Mesendoderm (in vitro differentiated cells): ENCODE data around the gene TENM4.

Experiments used
- DNase-seq: peaks from one replicate; pipeline ENCODE4 v3.0.0; 2013
- H2AK5ac ChIP-seq: 2 replicates; pipeline ENCODE4 v1.6.1; 2013; ENCODE audit warnings: low read length, inconsistent platforms
- H2BK120ac ChIP-seq: 2 replicates; pipeline ENCODE4 v1.6.1; 2013; ENCODE audit warnings: low read depth, mild to moderate bottlenecking, low read length, moderate library complexity, mixed read lengths
- H2BK15ac ChIP-seq: replicated peaks from 2 replicates; pipeline ENCODE4 v1.6.1; 2013; ENCODE audit warnings: low read depth, mild to moderate bottlenecking, moderate library complexity
- H2BK5ac ChIP-seq: 2 replicates; pipeline ENCODE4 v1.6.1; 2013; ENCODE audit warnings: low read length, inconsistent platforms
- H3K18ac ChIP-seq: 2 replicates; pipeline ENCODE4 v1.6.1; 2013; ENCODE audit warnings: mild to moderate bottlenecking, low read length, mixed read lengths
- H3K23ac ChIP-seq: one replicate; pipeline ENCODE4 v1.6.1; 2013; ENCODE audit warnings: low read length
- H3K27ac ChIP-seq: 2 replicates; pipeline ENCODE4 v1.5.1; 2013; ENCODE audit warnings: low read depth, mild to moderate bottlenecking, inconsistent platforms, low read length, moderate library complexity
- H3K27me3 ChIP-seq: 2 replicates; pipeline ENCODE4 v1.6.1; 2013; ENCODE audit warnings: low read length, control low read depth, mild to moderate bottlenecking, inconsistent platforms; ENCODE audit not compliant: insufficient read depth, poor library complexity
- H3K36me3 ChIP-seq: 2 replicates; pipeline ENCODE4 v1.6.1; 2013; ENCODE audit warnings: low read length, inconsistent platforms; ENCODE audit not compliant: control insufficient read depth, insufficient read depth
- H3K4ac ChIP-seq: one replicate; pipeline ENCODE4 v1.6.1; 2013; ENCODE audit warnings: low read depth, mild to moderate bottlenecking, low read length, moderate library complexity
- H3K4me1 ChIP-seq: 2 replicates; pipeline ENCODE4 v1.6.1; 2013; ENCODE audit warnings: low read depth, low read length, inconsistent platforms; ENCODE audit not compliant: control insufficient read depth
- H3K4me2 ChIP-seq: 2 replicates; pipeline ENCODE4 v1.6.1; 2013; ENCODE audit warnings: low read length
- H3K4me3 ChIP-seq: 2 replicates; pipeline ENCODE4 v1.5.1; 2013; ENCODE audit warnings: mild to moderate bottlenecking, low read length
- H3K56ac ChIP-seq: one replicate; pipeline ENCODE4 v1.6.1; 2013; ENCODE audit warnings: low read length
- H3K79me1 ChIP-seq: 2 replicates; pipeline ENCODE4 v1.6.1; 2013; ENCODE audit warnings: low read length, inconsistent platforms
- H3K79me2 ChIP-seq: 2 replicates; pipeline ENCODE4 v1.6.1; 2013; ENCODE audit warnings: mild to moderate bottlenecking, low read length; ENCODE audit not compliant: control insufficient read depth, insufficient read depth
- H3K9ac ChIP-seq: 2 replicates; pipeline ENCODE4 v1.6.1; 2013; ENCODE audit warnings: low read length, inconsistent platforms
- H4K5ac ChIP-seq: one replicate; pipeline ENCODE4 v1.6.1; 2013; ENCODE audit warnings: low read length
- H4K8ac ChIP-seq: one replicate; pipeline ENCODE4 v1.6.1; 2013; ENCODE audit warnings: low read depth, mild to moderate bottlenecking, control low read depth, low read length, moderate library complexity
- WGBS: extraction: QIAGEN DNeasy Blood & Tissue Kit; methylation state at CpG from one replicate; pipeline ENCODE4 v1.1.7; 2013; ENCODE audit warnings: low lambda C conversion rate, missing lambda C conversion rate; ENCODE audit not compliant: insufficient coverage; ENCODE audit errors: extremely low coverage; 5-methylcytosine and 5-hydroxymethylcytosine counted together

TENM4 gene

DNA sequence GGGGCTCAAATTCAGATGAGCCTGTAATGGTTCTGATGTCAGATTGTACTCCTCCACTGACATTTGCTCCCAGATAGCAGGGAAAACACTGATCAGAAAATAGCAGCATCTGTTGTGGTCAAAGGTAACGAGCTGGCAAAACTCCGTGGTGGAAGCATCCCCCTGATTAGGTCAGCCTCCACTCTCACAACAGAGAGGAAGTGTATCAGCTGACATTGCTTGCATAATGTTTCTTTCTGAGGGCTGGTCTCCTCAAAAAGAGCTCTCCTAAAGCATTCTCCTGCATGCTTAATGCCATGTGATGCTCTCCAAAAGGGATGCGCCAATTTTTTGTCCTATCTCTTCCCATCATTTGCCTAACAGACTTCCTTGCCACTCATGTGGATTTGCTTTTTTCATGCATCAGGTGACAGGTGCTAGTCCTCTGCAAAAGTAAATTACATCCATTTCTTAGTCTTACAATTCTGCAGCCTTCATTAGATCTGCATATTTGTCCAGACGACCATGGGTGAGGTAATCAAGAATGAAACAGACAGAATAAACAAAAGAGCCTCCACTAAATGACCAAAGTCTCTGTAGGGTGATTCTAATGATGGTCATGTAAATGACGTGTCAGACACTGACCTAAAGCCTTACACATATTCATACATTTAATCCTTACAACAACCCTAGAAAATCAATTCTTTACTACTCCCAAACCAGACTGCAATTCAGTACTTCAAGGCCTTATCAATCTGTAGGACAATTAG is 6.4 kb upstream of the TENM4 start:
- Histone ChIP-seq H3K4me1 (peaks cover 11% of the 10 kb centered on the region), H3K4me3 (no peak overlapping the region), H3K23ac (no peak overlapping the region), H3K56ac (peak overlapping the region; percentile 22), H2BK120ac (no peak overlapping the region), H3K79me1 (no peaks in the 10 kb centered on the region), H2AK5ac (no peak overlapping the region), H3K4me2 (no peak overlapping the region), H4K8ac (no peak overlapping the region), H2BK15ac (no peak overlapping the region), H3K79me2 (no peaks in the 10 kb centered on the region), H3K36me3 (no peaks in the 10 kb centered on the region), H2BK5ac (peak overlapping the region; percentile 17), H3K9ac (no peak overlapping the region), H4K5ac (no peak overlapping the region), H3K18ac (peak overlapping the region; percentile 1), H3K4ac (no peak overlapping the region), H3K27me3 (no peaks in the 10 kb centered on the region), H3K27ac (peak overlapping the region; percentile 55)
- WGBS = no CpG with 5 or more reads among the region's 5 CpGs
- peak; percentile 58 for DNase-seq

- WGBS = no CpG with 5 or more reads among the region's 1 CpG
- no peak overlapping the region for H3K4ac ChIP-seq
These were observed 4.1 kb upstream of the TENM4 start for GRCh38 chr11:79444923-79445322.

DNA sequence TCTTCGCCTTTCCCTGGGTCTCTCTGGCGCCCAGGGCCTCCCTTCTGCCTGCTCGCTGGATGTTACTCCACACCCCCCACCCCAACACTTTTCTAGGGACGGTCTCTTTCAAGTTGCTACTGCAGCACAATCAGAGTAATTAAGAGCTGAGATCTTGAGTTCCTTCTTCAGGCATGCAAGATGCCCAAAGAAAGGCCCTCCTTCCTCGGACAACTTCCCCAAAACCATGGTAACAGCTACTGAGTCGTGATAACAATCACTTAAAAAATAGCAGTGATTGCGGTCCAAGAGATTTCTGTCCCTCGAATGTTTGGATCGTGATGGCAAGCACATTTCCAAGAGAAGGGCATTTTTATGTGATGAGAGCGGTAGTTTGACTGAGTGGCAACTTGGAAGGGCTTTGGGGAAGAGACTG is 638 bp upstream of the TENM4 start:
- DNase-seq = peak; percentile 91
- H3K23ac ChIP-seq = no peak overlapping the region

More at GRCh38 chr11:79444923-79445322, 4.1 kb upstream of the TENM4 start:
- H3K18ac ChIP-seq = peak overlapping the region; percentile 93
- no peak overlapping the region for H3K9ac ChIP-seq
- no peak overlapping the region for H2BK15ac ChIP-seq
- no peaks in the 10 kb centered on the region for H3K27me3 ChIP-seq
- H3K4me1 ChIP-seq = peaks cover 11% of the 10 kb centered on the region
- no peak overlapping the region for H3K4me2 ChIP-seq
- H2BK5ac ChIP-seq = no peak overlapping the region
- peak; percentile 58 for DNase-seq
- no peak overlapping the region for H4K8ac ChIP-seq
- H3K36me3 ChIP-seq = no peaks in the 10 kb centered on the region
- H4K5ac ChIP-seq = no peak overlapping the region
- no peak overlapping the region for H3K23ac ChIP-seq
- H3K56ac ChIP-seq = peak overlapping the region; percentile 47
- no peaks in the 10 kb centered on the region for H3K79me1 ChIP-seq
- H2AK5ac ChIP-seq = no peak overlapping the region
- H3K27ac ChIP-seq = peak overlapping the region; percentile 83
- H2BK120ac ChIP-seq = no peak overlapping the region
- peaks cover 8% of the 10 kb centered on the region for H3K79me2 ChIP-seq
- H3K4me3 ChIP-seq = no peak overlapping the region

GRCh38 chr11:79439886-79440570 is 802 bp downstream of the TENM4 start:
- H3K79me1 ChIP-seq = peaks cover 11% of the 10 kb centered on the region
- H3K27ac ChIP-seq = peak overlapping the region; percentile 63
- H3K9ac ChIP-seq = peak overlapping the region; percentile 99
- no peak overlapping the region for H4K5ac ChIP-seq
- H3K4me1 ChIP-seq = peaks cover 12% of the 10 kb centered on the region
- H2AK5ac ChIP-seq = no peak overlapping the region
- peak overlapping the region; percentile 86 for H2BK5ac ChIP-seq
- peak overlapping the region; percentile 97 for H3K23ac ChIP-seq
- H3K4me2 ChIP-seq = peak overlapping the region; percentile 97
- H3K36me3 ChIP-seq = no peaks in the 10 kb centered on the region
- peak overlapping the region; percentile 99 for H3K56ac ChIP-seq
- H3K18ac ChIP-seq = peak overlapping the region; percentile 89
- H3K27me3 ChIP-seq = no peaks in the 10 kb centered on the region
- H2BK15ac ChIP-seq = no peak overlapping the region
- peak; percentile 71 for DNase-seq
- H2BK120ac ChIP-seq = peak overlapping the region; percentile 47
- H3K79me2 ChIP-seq = peaks cover 50% of the 10 kb centered on the region
- H4K8ac ChIP-seq = no peak overlapping the region
- no CpG with 5 or more reads among the region's 72 CpGs for WGBS
- H3K4ac ChIP-seq = peak overlapping the region; percentile 83
- peak overlapping the region; percentile 92 for H3K4me3 ChIP-seq

More for the DNA sequence above, 638 bp upstream of the TENM4 start:
- Histone ChIP-seq H3K36me3 (no peaks in the 10 kb centered on the region), H3K27me3 (no peaks in the 10 kb centered on the region), H3K18ac (peak overlapping the region; percentile 29), H3K27ac (peak overlapping the region; percentile 45), H3K9ac (peak overlapping the region; percentile 99), H4K5ac (no peak overlapping the region), H2BK5ac (peak overlapping the region; percentile 24), H2BK120ac (no peak overlapping the region), H2AK5ac (no peak overlapping the region), H2BK15ac (no peak overlapping the region), H3K4me2 (peak overlapping the region; percentile 60), H3K4me3 (peak overlapping the region; percentile 92), H3K79me1 (peaks cover 7% of the 10 kb centered on the region), H4K8ac (no peak overlapping the region), H3K56ac (peak overlapping the region; percentile 99), H3K79me2 (peaks cover 37% of the 10 kb centered on the region), H3K4me1 (peaks cover 7% of the 10 kb centered on the region), H3K4ac (peak overlapping the region; percentile 74)
- no CpG with 5 or more reads among the region's 10 CpGs for WGBS

DNA sequence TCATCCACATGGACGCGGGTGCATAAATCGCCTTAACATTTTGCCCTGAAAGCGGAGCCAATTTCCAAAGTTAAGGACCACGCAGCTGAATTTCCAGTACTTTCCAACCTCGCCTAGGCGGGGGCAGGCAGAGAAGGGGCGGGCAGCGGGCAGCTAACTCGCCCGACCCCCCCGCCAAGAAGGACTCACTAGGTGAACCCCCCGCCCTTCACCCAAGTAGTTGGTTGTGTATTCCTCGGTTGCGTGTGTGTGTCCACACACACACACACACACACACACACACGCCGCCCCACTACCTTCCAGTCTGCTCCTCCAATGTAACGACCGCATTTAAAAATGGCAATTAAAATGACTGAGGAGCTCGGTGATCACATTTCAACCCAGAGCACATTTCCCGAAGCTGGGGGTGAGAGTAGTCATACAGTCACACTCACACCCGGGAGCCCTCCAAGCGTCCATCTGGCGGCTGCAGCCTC is 1.4 kb downstream of the TENM4 start:
- peak overlapping the region; percentile 47 for H2BK120ac ChIP-seq
- peak overlapping the region; percentile 92 for H3K4me3 ChIP-seq
- no peak overlapping the region for H4K5ac ChIP-seq
- H3K4ac ChIP-seq = peak overlapping the region; percentile 83
- peak overlapping the region; percentile 69 for H3K23ac ChIP-seq
- no peak overlapping the region for H2AK5ac ChIP-seq
- no peak overlapping the region for H4K8ac ChIP-seq
- H3K9ac ChIP-seq = peak overlapping the region; percentile 99
- peak overlapping the region; percentile 99 for H3K56ac ChIP-seq
- whole genome bisulfite sequencing = no CpG with 5 or more reads among the region's 24 CpGs
- peak; percentile 60 for DNase-seq
- H3K79me1 ChIP-seq = peaks cover 11% of the 10 kb centered on the region
- H3K79me2 ChIP-seq = peaks cover 53% of the 10 kb centered on the region
- H2BK15ac ChIP-seq = no peak overlapping the region
- H3K18ac ChIP-seq = peak overlapping the region; percentile 89
- H3K36me3 ChIP-seq = no peaks in the 10 kb centered on the region
- H3K27ac ChIP-seq = peak overlapping the region; percentile 59
- H3K27me3 ChIP-seq = no peaks in the 10 kb centered on the region
- peak overlapping the region; percentile 97 for H3K4me2 ChIP-seq
- peaks cover 13% of the 10 kb centered on the region for H3K4me1 ChIP-seq
- peak overlapping the region; percentile 4 for H2BK5ac ChIP-seq
